MV-4-11 (cell line): ENCODE results near the gene C1orf159.

Source experiments
- DNase-seq: peaks from one replicate; lab custom pipeline; 2025; lab: John Stamatoyannopoulos, UW

The C1orf159 gene

DNA sequence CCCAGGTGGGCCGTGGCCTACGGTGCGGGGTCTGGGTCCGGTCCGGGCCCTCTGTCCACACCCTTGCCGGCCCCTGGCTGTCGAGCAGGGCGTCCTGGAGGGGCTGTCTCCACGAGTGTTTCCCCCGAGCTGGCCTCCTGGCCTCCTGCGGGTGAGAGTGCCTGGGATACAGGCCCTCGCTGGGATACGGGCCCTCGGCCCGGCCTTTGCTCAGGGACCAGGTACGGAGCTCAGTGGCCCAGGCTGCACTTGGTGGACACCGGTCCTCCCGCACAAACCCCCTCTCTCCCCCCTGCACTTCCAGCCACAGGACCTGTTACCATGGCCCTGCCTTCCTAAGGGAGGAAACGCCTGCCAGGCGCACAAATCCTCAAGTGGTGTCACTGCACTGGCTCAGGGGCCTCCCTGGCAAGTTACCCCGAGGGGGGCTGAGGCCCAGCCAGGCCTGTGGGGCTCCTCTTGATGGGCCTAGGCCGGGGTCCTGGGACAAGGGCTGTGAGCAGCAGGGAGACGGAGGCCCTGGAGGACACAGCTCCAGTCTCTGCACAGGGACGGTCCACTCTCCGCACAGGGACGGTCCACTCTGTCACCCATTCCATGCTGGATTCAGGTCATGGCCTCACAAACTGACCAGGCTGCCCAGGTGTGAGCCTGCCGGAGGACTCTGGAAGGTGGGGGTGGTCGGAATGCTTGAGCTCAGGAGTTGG, 23.6 kb downstream of the C1orf159 start:
- no peak for DNase-seq

DNA sequence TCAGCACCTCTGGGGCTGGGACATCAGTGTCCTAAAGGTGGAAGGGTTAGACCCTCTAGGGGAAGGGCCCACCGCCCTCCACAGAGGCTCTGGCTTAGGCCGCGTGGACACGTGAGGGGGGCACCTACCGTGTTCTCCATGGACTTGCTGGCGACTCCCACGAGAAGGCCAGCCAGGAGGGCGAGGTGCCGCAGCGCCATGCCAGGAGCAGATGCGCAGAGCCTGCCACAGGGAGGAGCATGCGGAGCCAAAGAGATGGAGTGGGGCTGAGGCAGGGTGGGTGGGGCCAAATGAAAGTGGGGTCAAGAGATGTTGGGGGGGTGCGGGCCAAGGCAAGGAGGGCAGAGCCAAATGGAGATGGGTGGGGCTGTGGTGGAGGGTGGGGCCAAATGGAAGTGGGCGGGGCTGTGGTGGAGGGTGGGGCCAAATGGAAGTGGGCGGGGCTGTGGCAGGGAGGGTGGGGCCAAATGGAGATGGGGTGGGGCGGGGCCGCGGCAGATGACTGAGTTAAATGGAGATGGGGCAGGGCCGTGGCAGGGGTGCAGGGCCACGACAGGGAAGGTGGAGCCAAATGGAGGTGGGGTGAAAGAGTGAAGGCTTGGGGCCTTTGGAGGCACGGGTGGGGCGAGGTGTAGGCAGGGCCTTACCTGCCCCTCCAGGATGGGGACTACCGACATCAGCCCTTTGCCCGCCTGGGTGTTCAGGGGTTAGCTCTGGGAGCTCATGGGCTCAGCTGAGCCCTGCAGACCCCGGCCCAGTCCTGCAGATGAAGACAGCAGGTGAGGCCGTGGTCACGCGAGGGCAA, 24.3 kb downstream of the C1orf159 start:
- DNase-seq = no peak

DNA sequence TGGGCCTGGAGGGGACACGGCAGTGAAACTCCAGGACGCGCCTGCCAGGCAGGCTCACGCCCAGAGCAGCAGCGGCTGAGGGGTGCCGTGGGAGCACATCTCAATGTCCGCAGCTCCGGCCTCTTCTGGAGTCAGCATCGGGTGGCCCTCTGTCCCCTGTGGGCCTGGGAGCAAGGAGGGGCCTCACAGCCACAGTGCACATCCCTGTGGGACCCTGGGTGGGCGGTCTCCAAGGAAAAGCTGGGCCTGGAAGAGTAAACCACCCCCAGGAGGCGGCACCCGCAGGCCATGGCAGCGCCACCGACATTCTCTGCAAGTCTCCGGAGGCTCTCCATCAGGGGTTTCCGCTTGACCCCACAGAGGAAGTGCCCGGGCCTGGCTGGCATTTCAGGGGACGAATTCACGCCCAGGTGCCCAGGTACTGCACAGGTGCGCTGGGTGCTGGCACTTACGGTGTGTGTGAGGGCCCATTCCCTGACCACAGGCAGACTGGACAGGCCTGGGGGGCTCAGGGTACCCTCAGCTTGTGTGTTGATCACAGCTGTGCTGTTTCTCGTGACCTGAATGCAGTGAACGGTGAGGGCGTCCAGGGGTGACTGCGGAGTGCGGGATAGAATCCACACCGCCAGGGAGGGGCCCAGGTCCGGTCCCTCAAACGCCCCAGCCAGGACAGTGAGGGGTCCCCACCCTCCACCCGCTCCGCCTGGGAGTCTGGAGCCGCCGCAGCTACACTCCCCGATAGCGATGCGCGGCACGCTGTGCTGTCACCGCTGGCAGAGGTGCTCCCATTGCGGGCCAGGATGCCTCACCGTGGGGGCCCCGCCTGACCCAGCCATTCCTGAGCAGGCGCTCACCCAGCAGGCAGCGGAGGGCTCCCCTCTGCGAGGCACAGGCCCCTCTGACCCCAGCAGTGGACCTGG, 25.2 kb downstream of the C1orf159 start:
- no peak for DNase-seq

DNA sequence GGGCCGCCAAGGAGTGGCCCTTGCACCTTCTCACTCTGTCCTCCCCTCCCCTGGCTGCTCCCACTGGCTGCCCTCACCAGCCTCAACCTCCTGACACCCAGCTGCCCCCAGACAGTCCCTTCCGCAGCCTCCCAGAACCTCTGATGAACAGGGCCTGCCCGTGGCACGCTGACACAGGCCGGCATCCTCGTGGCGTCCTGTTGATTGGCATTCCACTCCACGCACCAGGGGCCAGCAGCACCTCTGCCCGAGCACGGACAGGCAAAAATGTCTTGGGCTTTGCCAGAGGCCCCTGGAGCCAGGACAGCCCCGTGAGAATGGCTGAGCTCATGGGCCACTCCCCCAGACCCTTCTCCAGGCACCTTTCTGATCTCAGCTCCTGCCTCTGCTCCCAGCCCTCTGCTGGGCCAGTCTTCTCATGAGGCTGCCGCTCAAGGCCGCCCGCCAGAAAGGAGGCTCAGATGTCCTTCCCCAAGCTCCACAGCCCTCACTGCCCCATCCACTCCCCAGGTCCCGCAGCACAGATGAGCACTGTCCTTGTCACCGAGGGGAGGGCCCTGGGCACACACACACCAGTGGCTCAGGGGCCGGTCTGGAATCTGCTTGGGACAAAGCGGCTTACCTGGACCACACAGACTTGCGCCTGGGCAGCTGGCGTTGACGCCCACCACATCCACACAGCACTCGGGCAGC, 26.0 kb downstream of the C1orf159 start:
- no peak for DNase-seq

DNA sequence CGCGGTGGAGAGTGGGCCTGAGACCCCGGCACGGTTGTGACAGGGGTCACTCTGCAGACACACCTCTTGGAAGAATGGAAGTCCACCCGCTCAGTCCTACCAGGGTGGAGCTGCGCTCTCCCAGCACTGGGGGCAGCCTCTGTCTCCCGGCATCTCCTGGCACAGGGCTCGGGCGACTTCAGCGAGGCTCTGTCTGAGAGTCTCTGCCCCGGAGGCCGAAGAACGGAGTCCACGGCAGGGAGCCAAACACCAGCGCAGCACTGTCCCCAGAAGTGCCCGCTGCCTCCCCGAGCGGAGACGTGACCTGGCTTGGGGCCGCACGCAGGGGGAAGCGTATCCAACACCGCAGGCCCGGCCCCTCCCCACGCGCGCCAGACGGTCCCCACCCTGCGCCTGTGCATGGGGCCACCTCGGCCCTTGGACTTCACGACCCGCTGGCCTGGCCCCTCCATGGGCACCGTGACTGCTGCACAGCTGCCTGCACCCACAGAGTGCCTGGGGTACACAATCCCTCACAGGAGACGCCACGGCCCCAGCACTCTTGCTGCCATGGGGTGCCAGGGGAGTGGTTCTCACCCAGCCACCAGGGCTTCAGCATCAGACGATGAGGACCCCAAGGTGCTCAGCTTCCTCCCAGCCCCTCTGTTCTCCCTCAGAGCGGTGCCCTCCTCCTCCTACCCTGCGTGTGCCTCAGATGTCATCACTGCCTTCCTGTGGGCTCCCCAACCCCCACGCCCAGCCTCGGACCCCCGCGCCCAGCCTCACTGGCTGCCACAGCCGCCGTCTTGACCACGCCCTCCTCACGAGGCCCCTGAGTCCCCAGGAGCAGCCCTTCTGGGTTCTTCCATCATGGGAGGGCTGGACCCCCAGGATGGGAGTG, 26.8 kb downstream of the C1orf159 start:
- no peak for DNase-seq

DNA sequence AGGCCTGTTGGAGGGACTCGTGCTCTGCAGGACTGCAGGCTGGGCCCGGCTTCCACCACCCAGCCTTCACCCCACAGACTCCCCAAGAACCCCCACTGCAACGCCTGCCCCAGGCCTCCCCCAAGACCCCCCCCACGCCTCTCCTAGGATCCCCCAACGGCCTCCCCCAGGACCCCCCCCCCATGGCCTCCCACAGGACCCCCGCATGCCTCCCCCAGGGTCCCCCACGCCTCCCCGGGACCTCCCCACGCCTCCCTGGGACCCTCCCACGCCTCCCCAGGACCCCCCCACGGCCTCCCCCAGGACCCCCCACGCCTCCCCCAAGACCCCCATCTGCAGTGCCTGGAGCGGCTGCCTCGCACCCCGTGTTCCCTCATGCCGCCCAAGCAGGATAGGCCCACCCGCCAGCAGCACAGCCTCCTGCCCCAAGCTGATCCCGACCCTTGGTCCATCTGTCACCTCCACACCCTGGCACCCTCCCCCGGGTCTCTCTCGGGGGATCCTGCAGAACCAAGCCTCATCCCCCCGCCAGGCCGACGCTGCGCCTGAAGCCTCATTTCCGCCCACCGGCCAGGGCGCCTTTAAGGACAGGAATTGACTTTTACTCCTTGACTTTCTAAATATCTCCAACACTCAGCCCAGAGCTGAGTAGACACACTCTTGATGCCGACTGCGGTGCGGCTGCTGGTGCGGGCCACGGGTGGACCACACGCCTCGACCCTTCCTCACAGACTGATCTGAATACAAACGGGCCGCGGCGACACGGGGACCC, 27.7 kb downstream of the C1orf159 start:
- no peak for DNase-seq

DNA sequence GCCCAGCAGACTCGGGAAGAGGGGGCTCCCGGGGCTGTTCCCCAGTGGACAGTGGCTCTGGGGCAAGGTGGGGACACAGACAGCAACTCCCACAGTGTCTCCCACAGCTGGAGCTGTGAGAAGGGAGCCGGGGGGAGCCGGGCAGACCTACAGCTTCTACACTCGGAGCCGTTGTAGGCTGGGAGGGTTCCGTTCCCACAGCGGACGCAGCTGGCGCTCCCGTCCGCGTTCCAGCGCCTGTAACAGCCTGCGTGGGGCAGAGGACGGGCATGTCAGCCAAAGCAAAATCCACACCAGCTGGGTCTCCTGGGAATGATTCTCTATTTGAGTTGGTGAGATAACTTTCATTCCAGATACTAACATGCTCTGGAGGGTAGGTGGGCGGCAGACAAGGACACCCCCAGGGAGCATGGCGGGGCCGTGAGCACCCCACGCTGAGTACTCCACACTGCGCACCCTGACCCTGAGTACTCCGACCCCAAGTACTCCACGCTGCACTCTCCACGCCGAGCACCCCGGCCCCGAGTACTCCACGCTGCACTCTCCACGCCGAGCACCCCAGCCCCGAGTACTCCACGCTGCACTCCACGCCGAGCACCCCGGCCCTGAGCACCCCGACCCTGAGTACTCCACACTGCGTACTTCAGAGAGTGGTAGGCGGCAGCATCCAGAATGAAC, 28.4 kb downstream of the C1orf159 start:
- no peak for DNase-seq

DNA sequence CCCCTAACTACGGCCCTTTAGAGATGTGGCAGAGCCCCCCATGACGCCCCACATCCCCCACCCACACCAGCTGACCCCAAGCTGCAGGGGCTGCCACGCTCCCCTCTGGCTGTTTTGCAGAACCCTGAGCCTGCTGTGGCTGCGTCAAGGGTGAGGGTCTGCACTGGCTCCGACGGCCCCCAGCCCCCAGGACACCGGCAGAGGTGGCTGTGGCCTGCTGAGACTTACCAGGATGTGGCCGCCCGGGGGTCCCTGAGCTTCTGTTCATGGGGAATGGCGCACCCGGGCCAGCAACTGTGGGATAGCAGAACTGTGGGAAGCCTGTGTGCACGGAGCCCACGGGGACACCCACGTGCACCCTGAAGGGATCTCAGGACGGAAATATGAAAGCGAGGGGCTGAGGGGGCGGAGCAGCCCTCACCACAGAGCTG, 29.0 kb downstream of the C1orf159 start:
- DNase-seq = no peak

DNA sequence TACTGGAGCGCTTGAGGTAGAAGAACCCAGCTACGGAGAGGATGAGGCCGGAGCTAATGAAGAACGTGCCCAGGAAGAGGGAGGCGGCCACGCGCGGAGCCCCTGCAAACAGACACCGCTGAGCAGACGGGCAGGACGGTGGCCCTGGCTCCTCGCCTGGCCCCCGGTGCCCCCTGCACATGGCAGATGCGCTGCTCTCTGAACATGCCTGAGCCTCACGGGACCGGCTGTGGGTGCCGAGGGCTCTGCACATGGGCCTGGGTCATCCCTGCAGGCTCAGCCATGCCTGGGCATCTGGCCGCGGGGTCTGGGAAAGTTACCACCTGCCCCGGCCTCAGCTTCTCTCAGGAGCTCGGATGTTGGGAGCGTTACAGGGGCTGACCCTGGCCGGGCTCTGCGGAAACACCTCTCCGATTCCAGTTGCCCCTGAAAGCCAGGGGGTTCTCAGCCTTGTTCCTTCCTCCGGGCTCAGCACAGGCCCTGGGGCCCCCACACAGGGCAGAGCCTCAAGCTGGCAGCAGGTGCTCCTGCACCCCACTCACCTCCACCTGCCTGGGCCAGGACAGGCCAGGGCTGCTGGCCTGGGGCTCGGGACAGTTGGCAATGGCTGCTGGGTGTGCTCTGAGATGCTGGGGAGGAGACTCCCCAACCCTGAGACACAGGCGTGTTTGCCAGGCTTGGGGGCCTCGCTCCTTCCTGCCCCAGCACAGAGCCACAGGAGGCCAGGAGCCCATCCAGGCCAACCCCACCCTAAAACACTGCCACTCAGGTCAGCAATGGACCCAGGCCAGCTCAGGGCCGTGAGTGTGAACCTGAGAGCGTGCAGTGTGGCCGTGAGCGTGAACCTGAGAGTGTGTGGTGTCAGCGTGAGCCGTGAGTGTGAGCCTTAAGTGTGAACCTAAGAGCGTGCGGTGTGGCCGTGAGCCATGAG, 29.7 kb downstream of the C1orf159 start:
- DNase-seq = no peak

DNA sequence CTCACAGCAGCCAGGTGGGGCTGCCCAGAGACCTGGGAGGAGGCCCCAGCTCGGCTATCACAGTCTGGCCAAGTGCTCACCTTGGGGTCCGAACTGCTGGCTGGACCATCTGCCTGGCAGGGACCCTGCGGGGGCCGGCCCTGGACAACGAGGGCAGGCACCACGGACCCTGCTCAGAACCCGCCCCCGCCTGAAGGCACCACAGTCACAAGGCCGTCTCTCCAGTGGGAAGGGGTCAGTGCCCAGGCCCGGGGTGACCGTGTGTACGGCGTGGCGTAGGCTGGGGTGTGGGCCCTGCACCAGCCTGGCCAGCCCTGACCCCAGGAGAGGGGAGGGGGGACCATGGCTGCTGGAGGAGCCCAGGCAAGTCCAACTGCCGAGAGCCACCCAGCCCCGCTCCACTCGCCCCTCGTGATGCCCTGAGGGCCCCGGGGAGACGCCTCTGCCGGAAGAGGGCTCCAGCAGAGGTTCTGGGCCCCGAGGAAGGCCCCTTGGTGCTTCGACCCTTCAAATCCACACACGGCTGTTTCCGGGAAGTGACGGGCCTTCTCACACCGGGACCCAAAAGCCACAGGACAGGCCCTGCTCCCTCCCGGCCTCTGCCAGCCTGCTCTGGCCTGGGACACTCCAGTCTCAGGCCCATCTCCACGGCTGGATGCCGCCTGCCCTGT, 30.6 kb downstream of the C1orf159 start:
- DNase-seq = no peak

DNA sequence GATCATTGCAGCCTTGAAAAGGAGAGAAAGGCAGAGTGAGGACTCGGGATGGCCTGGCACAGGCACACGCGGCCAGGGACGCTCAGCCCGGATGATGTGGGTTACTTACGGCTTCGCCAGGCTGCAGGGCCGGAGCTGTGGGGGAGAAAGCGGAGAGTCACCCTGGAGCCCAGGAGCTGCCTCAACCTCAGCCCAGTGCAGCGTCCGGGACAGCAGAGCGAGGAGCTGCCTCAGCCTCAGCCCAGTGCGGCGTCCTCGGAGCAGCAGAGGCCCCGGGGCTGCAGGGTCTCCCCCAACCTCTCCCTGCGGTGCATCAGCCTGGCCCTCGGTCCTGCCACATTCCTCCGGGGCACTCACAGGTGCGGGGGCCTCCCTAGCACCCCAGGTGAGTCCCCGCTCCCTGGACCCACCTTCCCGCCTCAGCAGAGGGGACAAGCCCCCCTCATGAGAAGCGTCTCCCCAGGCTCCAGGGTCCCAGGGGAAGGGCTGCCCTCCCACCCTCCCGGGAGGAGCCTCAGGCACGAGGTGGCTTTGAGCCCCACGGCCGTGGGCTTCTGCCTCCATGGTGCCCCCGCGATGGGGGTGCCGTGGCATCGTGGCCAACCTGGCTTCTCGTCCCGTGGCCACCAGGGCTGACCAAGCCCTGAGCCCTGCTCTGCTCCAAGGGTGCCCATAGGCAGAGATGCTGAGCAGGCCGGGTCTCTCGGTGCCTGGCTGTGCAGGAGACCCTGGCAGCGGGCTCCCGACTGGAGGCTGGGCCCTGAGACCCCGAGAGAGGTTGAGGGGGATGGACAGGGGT, 31.3 kb downstream of the C1orf159 start:
- no peak for DNase-seq

DNA sequence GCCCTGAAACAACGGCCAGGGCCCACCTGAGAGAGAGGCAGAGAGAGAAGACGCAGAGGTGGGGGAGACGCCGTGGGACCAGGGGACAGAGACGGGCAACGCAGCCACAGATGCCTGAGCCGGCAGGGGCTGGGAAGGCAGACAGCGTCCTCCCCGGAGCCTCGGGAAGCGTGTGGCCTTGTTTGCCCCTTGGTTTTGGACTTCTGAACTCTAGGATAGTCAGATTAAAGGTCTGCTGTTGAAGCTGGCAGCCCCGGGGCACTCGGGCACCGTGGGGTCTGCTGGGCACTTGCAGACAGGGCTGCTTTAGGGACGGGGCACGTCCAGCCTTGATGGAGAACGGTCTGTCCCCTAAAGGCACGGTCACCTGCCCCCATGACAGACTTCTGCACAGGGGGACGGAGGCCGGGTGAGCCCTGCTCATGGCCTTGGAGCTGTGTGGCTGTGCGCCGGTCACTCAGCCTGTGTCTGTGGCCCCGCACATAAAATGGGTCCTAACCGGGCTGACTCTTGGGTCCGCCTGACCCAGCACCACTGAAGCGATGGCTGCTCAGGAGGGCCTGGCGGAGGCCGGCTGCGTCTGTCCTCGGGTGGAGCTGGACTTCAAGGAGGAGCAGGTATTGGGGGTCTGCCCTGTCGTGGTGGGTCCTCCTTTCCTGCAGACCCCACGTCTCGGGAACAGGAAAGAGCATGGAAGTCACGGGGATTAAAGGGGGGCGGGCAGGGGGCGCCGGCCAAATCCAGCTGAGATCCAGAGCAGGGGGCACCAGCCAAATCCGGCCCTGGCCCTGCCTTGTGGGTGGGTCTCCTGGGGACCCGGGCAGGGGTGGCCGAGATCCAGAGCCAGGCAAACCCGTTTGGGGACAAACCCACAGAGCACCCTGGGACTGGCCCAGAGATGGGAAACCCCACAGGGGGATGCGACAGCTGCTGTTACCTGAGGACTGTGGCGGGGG, 32.2 kb downstream of the C1orf159 start:
- no peak for DNase-seq

DNA sequence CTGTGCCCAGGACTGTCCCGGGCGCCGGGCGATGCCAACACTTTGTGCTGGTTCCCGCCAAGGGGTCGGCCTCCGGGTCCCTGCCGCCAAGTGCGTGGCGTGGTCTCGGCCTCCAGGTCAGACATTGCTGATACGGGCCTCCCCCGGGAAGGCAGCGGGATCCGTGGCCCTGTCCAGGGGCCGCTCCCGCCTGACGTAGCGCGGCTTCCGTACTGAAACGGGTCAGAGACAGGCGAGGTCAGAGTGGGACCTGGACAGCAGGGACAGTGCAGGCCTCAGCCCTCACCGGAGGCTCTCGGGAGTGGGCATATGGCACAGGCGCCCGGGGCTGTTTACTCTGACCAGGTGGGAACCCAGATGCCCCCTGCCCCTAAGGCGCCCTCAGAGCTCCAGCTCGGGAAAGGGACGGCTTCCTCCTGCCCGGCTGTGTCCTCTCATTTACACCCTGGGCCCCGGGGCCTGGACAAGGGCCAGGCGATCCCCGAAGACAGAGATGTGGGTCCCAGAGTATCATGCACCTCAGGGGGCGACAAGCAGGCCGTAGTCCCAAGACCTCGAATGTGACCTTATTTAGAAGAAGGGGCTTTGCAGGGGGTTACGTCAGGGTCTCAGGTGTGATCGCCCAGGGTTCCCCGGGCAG, 33.0 kb downstream of the C1orf159 start:
- no peak for DNase-seq

DNA sequence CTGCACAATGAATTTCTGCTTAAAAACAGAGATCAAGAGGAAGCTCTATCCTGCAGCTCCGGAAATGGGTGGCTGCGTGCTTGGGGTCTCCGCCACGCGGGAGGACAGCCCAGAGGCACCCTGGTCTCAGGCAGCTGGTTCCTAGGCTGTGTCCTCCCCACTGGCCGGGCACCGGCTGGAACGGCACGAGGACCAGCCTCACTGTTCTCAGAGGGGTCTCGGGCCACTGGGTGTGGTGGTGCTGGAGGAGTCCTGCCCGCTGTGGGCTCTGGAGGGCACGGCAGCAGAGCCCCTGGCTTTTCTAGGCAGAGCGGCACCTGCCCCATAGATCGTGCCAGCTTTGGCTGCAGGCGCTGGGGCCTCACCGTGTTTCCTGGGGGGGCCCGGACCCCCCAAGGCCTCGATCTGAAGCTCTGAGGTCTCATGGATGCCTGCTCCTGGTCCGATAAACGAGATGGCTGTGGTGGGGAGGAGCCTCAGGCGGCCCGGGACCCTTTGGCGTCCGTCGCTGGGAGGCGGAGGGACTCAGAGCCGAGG, 33.6 kb downstream of the C1orf159 start:
- no peak for DNase-seq
